ENCODE measurements around the gene HMCN2.

The HMCN2 gene

DNA sequence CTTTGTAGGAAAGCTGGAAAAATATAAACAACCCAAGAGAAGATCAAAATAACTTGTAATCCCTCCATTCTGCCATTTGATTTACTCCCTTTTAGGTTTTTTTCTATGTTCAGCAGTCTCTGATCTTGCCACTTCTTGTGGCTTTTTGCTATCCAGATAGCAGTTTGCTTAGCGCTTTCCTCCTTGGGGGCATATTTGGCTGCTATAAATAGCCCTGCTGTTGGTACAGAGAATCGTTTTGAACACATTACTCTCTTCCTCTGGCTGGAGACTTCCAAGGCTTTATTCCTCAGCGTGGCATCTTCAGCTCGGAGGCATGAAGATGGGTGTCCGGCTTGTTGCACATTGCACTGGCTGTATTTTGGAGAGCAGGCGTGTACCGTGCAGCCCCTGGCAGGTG, 38.6 kb downstream of the HMCN2 start:
- TF ChIP-seq, protein P1, sequence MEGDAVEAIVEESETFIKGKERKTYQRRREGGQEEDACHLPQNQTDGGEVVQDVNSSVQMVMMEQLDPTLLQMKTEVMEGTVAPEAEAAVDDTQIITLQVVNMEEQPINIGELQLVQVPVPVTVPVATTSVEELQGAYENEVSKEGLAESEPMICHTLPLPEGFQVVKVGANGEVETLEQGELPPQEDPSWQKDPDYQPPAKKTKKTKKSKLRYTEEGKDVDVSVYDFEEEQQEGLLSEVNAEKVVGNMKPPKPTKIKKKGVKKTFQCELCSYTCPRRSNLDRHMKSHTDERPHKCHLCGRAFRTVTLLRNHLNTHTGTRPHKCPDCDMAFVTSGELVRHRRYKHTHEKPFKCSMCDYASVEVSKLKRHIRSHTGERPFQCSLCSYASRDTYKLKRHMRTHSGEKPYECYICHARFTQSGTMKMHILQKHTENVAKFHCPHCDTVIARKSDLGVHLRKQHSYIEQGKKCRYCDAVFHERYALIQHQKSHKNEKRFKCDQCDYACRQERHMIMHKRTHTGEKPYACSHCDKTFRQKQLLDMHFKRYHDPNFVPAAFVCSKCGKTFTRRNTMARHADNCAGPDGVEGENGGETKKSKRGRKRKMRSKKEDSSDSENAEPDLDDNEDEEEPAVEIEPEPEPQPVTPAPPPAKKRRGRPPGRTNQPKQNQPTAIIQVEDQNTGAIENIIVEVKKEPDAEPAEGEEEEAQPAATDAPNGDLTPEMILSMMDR (IDR thresholded peaks at IDR 0.05; ENCODE audit: low read length, missing control alignments): no peak

DNA sequence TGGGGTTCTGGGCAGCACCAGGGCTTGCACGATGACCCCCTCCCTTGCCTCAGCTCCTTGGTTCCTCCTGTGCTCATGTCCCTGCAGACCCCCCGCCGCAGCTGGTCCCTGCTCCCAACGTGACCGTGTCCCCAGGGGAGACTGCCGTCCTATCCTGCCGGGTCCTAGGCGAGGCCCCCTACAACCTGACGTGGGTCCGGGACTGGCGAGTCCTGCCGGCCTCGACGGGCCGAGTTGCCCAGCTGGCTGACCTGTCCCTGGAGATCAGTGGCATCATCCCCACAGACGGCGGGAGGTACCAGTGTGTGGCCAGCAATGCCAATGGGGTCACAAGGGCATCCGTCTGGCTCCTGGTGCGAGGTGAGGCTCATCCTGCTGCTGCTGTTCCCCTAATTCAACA, 39.1 kb downstream of the HMCN2 start:
- TF ChIP-seq, protein P1 (IDR thresholded peaks at IDR 0.05; ENCODE audit: low read length, missing control alignments): no peak
- no peak for DNase-seq (ENCODE audit: low read depth)
- H3K4me3 ChIP-seq (replicated peaks; ENCODE audit: low read depth, low read length): no peak overlapping the region

More for the DNA sequence above, 38.6 kb downstream of the HMCN2 start:
- DNase-seq (ENCODE audit: low read depth): no peak
- no peak overlapping the region for H3K4me3 ChIP-seq (replicated peaks; ENCODE audit: low read depth, low read length)

DNA sequence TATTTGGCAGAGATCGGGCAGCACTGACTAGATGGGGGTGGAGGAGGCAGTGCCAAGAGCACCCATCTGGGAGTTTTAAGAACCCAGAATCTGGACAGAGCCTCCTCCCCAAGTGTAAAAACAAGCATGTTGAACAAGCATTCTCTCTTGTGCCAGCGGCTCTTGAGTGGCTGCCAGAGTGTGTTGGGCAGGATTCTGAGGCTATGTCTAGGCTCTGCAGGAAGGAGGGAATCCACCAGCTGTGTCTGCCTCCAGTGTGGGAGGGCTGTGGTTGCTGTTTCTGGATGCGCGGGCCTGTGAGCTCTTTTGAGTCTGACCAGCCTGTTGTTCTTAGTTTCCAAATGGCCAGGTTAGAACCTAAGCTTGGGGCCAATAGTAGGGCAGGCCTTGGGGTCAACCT, 39.8 kb downstream of the HMCN2 start:
- no peak overlapping the region for H3K4me3 ChIP-seq (replicated peaks; ENCODE audit: low read depth, low read length)
- DNase-seq (ENCODE audit: low read depth): no peak
- TF ChIP-seq, protein P1 (IDR thresholded peaks at IDR 0.05; ENCODE audit: low read length, missing control alignments): no peak

DNA sequence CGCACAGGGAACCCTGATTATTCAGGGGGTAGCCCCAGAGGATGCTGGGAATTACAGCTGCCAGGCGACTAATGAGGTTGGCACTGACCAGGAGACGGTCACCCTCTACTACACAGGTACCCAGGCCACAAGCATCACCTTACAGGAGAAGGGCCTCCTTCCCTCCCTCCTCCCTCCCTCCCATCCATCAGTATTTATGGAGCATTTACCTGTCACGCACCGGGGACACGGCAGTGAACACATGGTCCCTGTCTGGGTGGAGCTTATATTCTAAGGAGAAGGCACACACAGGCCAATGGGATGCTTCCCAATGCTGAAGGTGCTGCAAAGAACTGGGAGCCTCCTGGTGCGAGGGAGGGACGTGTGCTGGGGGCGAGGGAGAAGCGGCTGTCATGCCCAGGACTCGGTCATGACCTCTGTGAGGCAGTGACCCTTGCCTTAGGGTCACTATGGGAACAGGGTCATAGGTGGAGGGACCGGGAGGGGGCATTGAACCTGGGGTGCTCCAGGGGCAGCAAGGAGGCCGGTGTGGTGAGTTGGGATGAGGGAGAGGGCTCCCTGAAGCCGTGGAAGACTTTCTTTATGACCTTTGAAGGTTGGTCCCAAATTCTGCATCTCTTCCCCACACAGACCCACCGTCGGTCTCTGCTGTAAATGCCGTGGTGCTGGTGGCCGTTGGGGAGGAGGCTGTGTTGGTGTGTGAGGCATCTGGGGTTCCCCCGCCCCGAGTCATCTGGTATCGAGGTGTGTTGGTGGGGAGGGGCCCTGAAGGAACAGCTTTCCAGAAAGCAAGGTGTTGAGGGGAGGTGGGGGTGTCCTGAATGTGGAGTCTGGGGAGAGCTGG, 41.5 kb downstream of the HMCN2 start:
- no peak for DNase-seq (ENCODE audit: low read depth)
- TF ChIP-seq, protein P1 (IDR thresholded peaks at IDR 0.05; ENCODE audit: low read length, missing control alignments): no peak
- no peak overlapping the region for H3K4me3 ChIP-seq (replicated peaks; ENCODE audit: low read depth, low read length)

DNA sequence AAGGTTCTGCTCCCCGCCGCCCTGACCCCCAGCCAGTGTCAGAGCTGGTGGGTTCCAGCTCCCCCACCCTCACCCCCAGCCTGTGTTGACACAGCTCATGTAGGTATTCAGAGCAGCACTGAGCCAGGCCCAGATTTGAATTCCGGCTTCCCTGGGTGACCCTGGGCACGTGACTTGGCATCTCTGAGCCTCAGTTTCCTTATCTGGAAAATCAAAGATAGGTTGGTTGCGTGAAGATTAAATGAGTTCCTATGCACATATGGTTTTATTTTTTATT, 42.0 kb downstream of the HMCN2 start:
- TF ChIP-seq, protein P1 (IDR thresholded peaks at IDR 0.05; ENCODE audit: low read length, missing control alignments): no peak
- no peak overlapping the region for H3K4me3 ChIP-seq (replicated peaks; ENCODE audit: low read depth, low read length)
- no peak for DNase-seq (ENCODE audit: low read depth)

DNA sequence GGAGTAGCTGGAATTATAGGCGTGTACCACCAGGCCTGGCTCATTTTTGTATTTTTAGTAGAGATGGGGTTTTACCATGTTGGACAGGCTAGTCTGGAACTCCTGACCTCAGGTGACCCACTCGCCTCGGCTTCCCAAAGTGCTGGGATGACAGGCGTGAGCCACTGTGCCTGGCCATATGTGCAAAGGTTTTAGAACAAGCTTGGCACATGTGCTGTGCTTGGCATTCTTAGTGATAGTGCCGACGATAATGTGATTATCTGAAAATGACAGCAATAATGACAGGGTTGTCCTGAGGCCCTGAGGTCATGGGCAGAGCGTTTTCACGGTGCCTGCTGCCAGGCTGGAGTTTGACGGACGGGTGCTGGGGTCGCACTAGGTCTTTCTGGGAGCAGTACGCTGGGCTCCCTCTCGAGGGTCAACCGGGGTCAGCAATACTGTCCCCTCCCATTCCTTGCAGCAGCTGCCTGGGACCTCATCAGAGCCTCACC, 42.6 kb downstream of the HMCN2 start:
- TF ChIP-seq, protein P1 (IDR thresholded peaks at IDR 0.05; ENCODE audit: low read length, missing control alignments): no peak
- DNase-seq (ENCODE audit: low read depth): no peak
- H3K4me3 ChIP-seq (replicated peaks; ENCODE audit: low read depth, low read length): no peak overlapping the region

Measured in fibroblast of pulmonary artery (primary cell).